ENCODE measurements around the gene COL5A1.

The COL5A1 gene

GRCh38 chr9:134617836-134618162 lies 23.8 kb upstream of the COL5A1 start:
- DNase-seq (ENCODE audit: insufficient read length, low spot score): no peak
- no peak for TF ChIP-seq POLR2A (IDR thresholded peaks at IDR 0.05; ENCODE audit: low read depth, low read length)
- FAIRE-seq: no peak

- TF ChIP-seq POLR2A (IDR thresholded peaks at IDR 0.05; ENCODE audit: low read depth, low read length): no peak
- DNase-seq (ENCODE audit: insufficient read length, low spot score) (no peak), FAIRE-seq (no peak)
These were observed 23.3 kb upstream of the COL5A1 start for GRCh38 chr9:134618163-134618832.

- FAIRE-seq: no peak
- TF ChIP-seq POLR2A (IDR thresholded peaks at IDR 0.05; ENCODE audit: low read depth, low read length): no peak
These were observed 22.7 kb upstream of the COL5A1 start for GRCh38 chr9:134618833-134619447.

GRCh38 chr9:134619448-134619982 lies 22.1 kb upstream of the COL5A1 start:
- DNase-seq (ENCODE audit: insufficient read length, low spot score): no peak
- FAIRE-seq: no peak
- no peak for TF ChIP-seq POLR2A (IDR thresholded peaks at IDR 0.05; ENCODE audit: low read depth, low read length)

More at GRCh38 chr9:134618833-134619447, 22.7 kb upstream of the COL5A1 start:
- DNase-seq (ENCODE audit: insufficient read length, low spot score): no peak

GRCh38 chr9:134619983-134620661 lies 21.5 kb upstream of the COL5A1 start:
- FAIRE-seq: no peak
- no peak for TF ChIP-seq POLR2A (IDR thresholded peaks at IDR 0.05; ENCODE audit: low read depth, low read length)
- no peak for DNase-seq (ENCODE audit: insufficient read length, low spot score)

- no peak for TF ChIP-seq POLR2A (IDR thresholded peaks at IDR 0.05; ENCODE audit: low read depth, low read length)
- no peak for FAIRE-seq
These were observed 20.6 kb upstream of the COL5A1 start for GRCh38 chr9:134620751-134621557.

GRCh38 chr9:134621558-134622110 lies 20.0 kb upstream of the COL5A1 start:
- no peak for TF ChIP-seq POLR2A (IDR thresholded peaks at IDR 0.05; ENCODE audit: low read depth, low read length)
- no peak for DNase-seq (ENCODE audit: insufficient read length, low spot score)
- FAIRE-seq: no peak

More at GRCh38 chr9:134620751-134621557, 20.6 kb upstream of the COL5A1 start:
- no peak for DNase-seq (ENCODE audit: insufficient read length, low spot score)

- FAIRE-seq (no peak), DNase-seq (ENCODE audit: insufficient read length, low spot score) (no peak)
- no peak for TF ChIP-seq POLR2A (IDR thresholded peaks at IDR 0.05; ENCODE audit: low read depth, low read length)
These were observed 18.7 kb upstream of the COL5A1 start for GRCh38 chr9:134622896-134623257.

GRCh38 chr9:134623258-134624066 lies 18.1 kb upstream of the COL5A1 start:
- FAIRE-seq: no peak
- no peak for DNase-seq (ENCODE audit: insufficient read length, low spot score)
- no peak for TF ChIP-seq POLR2A (IDR thresholded peaks at IDR 0.05; ENCODE audit: low read depth, low read length)

- no peak for TF ChIP-seq POLR2A (IDR thresholded peaks at IDR 0.05; ENCODE audit: low read depth, low read length)
- FAIRE-seq: no peak
These were observed 17.4 kb upstream of the COL5A1 start for GRCh38 chr9:134624137-134624591.

GRCh38 chr9:134624621-134625181 lies 16.9 kb upstream of the COL5A1 start:
- DNase-seq (ENCODE audit: insufficient read length, low spot score) (peak; percentile 97), FAIRE-seq (peak; percentile 88)
- no peak for TF ChIP-seq POLR2A (IDR thresholded peaks at IDR 0.05; ENCODE audit: low read depth, low read length)

More at GRCh38 chr9:134624137-134624591, 17.4 kb upstream of the COL5A1 start:
- no peak for DNase-seq (ENCODE audit: insufficient read length, low spot score)

- DNase-seq (ENCODE audit: insufficient read length, low spot score) (no peak), FAIRE-seq (no peak)
- no peak for TF ChIP-seq POLR2A (IDR thresholded peaks at IDR 0.05; ENCODE audit: low read depth, low read length)
These were observed 16.1 kb upstream of the COL5A1 start for GRCh38 chr9:134625361-134626068.

Data from H54 (cell line).